ENCODE data around the gene POMGNT2.
A peak's percentile ranks its signal among the peaks of the same experiment; 100 is the strongest.
"Not testable (repeated sequence)": the region's sequence is repeated elsewhere in the genome, so short reads cannot be mapped to it uniquely, and the experiment has no call there.

The POMGNT2 gene

DNA sequence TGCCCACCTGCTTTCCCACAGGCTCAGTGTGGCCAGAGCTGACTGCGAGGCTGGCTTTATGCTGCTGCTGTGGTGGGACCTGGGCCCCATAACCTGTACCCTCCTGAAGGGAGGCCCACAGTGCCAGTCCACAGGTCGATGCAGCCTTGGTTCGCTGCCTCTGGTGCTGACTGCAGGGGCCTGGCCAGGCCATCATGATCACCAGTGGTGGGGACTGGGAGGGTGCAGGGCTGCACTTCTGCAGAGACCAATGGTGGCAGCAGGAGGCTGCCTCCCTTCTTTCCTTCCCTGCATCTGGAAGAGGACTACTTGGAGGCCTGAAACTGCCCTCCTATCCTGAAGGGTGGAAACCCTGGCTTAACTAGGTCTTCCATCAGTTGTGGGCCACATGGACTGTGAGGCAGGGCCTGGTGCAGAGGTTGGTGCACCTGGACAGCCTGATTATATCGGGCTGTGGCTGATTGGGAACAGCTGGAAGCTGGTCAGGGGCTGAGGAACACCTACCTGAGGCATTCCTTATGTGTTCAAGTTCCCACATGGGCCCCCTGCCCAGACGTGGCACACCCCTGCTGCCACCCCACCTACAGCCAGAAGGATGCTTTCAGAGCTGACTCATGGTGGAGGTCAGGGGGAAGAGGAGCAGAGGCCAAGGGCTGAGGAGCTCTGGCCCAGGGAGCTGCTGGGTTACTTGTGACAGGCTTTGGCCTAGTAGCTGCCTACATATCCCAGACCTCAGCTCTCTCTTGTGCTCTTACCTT, 29.8 kb downstream of the POMGNT2 start:
- DNase-seq: no peak

DNA sequence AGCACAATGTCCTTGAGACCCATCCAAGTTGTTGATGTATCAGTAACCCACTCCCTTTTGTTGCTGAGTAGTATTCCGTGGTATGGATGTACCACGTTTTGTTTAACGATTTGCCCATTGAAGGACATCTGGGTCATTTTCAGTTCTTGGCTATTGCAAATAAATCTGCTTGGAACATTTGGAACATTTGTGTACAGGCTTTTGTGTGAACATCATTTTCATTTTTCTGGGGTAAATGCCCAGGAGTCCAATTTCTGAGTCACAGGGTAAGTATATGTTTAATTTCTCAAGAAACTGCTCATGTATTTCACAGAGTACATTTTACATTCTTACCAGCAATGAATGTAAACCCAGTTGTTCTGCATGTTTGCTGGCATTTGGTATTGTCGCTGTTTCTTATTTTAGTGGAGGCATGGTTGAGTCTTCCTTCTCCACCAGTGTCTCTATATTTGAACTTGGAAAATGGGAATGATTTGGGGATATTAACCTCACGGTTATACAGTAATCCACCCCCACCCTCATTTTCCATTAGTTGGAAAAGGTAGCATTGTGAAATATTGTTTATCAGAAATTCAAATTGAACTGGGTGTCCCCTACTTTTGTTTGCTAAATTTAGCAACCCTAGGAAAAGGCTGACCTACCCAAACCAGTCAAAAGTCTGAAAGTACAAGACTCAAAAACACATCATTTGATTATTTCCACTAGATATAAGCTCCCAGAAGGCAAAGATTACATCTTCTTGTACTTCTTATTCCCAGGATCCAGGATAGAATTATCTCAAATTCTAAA, 30.8 kb downstream of the POMGNT2 start:
- DNase-seq: no peak

DNA sequence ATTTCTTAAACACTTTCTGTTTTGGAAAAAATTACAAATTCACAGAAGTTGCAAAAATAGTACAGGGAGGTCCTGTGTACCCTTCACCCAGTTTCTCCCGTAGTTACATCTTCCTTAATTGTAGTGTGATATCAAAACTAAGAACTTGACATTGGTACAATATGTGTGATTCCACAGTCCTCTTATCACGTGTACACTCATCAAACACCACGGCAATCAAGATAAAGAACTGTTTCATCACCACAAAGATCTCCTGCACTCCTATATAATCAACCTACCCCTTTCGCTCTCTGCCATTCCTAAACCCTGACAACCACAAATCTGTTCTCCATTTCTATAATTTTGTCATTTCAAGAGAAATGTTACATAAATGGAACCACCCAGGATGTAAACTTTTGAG, 31.4 kb downstream of the POMGNT2 start:
- DNase-seq: no peak

DNA sequence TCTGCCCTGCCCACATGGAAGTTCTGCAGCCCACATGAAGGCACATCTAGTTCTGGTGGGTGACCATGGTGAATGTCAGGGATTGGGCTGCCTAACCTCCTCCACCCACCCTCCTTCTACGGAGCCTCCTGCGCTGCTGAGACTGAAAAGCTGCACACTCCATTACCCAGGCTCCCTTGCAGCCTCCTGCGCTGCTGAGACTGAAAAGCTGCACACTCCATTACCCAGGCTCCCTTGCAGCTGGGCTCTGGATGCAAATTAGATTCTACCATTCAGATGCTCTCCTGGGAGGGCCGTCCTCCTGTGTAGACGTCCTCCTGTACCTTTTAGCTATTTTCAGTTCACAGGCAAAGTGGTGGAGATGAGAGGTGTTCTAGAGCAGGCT, 32.1 kb downstream of the POMGNT2 start:
- no peak for DNase-seq

DNA sequence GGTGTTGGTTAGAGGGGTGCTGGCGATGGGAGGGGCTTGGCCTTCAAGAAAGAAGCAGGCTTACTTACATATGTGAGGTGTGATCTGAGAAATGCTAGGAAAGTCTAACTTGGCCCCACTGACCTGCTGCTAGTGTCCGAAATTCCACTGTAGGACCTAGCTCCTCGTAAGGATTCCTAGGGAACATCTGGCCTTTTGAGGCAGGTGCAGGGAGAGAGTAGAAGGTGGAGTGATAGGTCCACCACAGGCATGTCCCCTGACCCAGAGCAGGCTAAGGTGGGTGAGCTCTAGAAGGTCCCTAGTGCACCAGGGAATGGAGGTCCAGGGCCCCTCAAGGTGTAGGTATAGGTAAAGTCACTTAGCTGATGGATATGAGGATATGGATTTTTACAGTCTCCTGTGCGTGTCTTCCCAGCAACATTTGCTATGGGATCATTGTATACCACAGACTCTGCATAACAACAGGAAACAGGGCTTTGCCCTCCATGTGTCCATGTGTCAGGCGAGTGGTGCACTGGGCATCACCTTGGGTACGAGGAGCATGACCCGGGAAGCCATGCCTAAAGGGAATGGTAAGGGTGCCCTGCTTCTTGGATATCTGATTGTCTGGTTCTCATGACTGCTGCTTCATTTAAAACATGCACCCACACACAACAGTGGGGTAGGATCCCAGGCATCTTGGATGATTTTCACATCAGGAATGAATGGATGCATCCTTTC, 32.6 kb downstream of the POMGNT2 start:
- DNase-seq: no peak

DNA sequence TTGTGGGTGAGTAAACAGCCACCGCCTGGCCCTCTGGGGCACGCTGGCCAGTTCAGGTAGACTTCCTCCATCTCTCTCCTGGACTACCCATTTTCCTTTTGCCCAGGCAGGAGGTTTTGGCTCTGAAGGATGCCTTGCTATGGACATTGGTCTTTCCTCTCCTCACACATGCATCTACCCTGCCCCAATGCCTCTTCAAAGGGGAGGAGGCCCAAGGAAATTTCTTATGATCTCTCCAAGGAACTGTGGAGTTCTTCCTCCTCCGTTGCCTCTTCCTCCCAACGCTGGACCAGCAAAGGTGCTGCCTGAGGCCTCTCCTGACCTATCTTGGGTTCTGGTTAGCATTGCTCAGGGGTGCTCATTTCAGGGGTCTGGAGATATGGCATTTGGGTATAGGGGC, 33.5 kb downstream of the POMGNT2 start:
- no peak for DNase-seq

DNA sequence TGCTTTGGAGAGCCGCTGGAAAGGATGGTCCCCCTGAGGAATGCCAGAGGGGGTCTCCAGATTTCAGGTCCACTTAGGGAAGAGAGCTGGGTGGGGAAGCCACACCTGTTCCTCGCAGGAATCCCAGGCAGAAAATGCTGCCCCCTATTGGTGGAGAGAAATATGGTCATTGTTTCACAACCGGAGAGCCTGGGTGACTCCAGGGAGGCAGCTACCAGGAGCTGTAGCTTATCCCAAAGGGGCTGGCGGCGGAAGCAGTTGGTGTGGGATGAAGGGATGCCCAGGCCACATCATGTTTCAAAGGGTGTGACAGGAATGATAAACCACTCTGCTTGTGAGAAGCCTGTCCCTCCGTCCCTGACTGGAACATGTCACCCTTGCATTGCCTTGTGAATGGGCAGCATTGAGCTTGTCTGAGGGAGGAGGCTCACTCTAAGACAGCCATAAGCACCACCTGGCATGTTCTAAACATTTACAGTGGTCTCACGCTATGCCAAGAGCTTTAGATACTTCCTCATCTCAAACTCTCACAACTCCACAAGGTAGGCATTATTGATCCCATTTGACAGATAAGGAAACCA, 34.5 kb downstream of the POMGNT2 start:
- peak in 1 of 2 experiments; percentile 7 for DNase-seq

DNA sequence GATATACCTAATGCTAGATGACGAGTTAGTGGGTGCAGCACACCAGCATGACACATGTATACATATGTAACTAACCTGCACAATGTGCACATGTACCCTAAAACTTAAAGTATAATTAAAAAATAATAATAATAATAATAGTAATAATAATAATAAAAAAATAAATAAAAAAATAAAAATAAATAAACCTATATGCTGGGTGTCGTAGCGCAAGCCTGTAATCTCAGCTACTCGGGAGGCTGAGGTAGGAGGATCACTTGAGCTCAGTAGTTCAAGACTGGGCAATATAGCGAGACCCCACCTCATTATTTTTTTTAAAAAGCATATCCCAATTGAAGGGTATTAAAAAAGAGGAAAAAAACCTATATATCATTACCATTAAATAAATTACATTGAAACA, 35.2 kb downstream of the POMGNT2 start:
- DNase-seq: not testable (repeated sequence)

DNA sequence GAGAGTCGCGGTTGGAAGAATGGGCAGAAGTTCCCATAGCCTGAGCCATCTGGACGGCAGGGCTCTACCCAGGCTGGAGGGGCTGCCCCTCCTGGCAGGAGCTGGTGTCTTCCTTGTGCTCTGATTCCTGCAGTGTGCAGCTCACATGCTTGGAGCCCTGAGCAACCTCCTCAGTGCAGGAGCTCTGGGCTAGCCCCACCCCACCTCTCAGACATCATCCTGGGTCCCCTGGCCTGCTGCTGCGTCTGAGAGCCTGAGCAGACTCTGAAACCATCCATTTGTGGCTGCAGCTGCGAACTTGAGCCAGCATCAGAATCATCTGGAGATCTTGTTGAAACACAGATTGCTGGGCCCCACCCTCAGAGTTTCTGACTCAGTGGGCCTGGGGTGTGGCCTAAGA, 42.8 kb downstream of the POMGNT2 start:
- no peak for DNase-seq

DNA sequence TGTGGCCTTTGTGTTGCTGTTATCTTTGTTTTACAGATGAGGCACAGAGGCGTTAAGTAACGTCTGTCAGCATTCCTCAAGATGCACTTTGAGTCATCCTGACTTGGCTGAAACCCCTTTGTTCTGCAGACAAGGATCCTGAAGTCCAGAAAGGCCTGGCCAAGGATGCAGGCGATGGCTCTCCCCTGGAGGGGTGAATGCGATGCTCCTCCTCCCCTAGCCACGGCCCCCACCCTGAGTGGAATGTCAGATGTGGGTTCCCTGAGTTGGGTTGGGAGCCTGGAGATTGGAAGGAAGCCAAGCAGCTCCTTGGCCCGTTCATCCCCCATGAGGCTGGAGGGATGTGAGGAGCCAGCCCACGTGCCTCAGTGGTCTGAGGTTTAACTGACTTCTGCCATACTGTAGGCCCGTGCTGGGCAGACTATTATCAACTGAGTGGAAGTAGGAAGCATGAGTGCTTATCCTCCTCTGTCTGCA, 43.3 kb downstream of the POMGNT2 start:
- DNase-seq: no peak

DNA sequence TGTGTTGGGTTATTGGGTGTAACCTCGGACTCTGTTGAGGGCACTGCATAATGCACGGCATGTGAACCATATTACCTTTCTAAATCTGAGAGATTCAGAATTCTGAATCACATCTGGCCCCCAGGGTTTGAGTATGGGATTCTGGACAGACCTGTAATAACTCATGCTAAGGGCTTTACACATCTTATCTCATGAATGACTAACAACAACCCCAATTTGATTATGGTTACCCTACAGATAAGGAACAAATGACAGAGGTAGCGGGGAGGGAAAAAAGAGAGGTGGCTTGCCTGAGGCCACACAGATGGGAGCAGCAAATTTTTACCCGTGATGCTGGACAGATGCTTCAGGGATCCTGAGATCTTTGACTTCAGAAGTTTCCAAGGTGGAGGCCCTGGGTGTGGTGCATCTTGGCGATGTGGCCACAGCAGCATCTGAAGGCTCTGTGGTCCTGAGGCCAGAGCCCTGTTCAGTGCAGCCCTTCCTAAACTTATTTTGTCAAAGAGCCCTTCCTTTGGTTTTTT, 43.8 kb downstream of the POMGNT2 start:
- no peak for DNase-seq

DNA sequence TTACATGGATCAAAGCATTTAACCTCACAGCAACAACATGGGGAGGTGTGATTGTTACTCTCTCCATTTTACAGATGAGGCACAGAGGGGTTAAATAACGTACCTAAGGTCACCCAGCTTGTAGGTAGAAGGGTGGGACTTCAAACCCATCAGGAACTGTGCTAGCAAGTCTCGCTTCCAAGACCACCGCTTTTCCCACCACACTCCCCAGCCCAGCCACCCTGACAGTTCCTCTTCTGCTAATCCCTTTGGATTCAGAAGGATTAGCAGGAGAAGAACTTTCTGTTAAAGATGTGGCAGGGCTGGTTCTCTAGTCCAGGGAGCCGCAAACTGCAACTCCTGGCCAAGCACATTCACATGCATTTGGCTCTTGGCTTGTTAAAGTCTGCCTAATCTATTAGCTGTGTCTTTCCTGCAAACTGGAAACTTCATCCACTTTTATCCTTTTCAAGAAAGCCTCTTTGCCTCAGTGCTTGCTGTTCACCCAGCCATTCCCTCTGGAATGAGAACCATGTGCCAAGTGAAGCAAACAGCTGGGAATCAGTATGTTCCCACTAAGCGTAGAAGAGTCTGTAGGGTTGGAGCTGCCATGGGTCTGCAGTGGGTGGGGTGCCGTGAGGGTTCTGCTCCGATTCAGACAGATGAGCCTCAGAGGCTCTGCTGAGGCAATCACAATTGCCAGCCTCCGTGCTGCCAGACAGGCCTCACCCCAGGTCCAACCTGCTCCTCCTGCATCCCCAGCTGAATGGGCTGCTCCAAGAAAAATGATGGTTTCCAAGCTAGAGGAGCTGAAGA, 44.6 kb downstream of the POMGNT2 start:
- no peak for DNase-seq

DNA sequence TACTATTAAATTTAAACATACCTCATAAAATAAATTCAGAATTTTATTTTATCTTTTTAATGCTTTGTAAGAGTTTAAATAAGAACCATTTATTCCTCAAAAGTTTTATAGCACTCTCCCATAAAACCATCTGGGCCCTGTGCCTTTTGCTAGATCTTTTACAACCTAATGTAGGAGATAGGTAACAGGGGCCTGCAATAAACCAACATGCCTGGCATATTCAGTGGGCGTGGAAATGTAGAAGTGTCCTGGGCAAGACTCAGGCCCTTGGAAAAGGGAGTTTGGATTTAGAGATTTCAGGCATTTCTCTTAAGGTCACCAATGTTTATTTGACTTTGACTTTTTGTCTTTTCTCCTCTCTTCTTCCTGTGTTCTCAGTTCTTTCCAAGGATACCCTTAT, 46.4 kb downstream of the POMGNT2 start:
- DNase-seq: no peak

DNA sequence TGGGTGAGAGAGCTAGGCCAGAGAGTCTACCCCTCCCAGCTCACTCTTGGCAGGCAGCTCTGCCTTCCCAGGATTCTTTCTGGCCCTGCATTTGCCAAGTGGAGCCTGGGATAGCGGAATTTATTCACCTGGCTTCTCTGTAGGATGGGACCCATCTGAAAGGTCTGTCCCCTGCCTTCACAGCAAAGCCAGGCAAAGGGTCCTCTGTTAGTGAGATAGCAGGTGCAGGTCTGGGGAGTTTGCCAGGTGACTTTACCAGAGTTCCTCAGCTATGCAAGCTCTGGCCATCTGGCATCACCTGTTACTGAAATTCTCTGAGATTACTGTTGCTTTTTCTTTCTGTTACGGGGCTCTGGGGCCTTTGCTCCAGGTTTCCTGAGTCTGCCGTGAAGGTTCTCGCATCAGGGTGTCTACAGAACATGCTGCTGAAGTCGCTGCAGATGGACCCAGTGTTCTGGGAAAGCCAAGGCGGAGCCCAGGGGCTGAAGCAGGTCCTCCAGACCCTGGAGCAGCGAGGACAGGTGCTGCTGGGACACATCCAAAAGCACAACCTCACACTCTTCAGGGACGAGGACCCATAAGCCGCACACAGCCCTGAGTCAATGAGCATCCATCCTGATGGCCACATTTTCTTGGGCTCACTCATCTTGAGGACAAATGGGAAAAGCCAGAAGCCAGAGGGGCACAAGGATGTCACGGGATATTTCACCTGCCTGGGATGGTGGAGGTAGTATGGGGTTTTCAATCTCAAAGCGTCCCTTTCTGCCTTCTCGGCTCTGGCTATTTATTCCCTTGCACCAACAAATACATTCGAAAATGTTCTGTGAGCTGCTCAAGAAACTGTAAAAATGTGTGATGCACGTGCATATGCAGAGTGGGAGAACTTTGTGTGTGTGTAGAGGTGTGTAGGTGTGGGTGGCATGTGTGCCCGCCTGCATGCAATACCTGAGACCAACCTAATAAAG, 49.8 kb downstream of the POMGNT2 start:
- DNase-seq: no peak

DNA sequence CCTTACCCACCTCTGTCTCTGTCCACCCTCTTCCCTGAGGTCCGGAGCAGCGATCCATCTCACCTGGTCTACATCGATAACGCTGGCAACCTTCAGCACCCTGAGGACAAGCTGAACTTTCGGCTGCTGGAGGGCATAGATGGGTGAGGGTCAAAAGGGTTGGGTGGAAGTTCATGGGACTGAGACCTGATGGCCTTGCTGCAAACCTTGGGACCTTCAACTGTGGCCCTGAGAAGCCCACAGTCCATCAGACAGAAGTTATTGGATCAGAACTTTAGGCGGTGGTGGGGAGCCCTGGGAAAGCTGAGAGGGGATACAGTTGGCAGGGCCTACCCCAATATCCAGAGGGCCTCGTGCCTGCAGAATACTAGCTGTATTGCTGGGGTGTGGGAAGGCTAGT, 50.5 kb downstream of the POMGNT2 start:
- no peak for DNase-seq

DNA sequence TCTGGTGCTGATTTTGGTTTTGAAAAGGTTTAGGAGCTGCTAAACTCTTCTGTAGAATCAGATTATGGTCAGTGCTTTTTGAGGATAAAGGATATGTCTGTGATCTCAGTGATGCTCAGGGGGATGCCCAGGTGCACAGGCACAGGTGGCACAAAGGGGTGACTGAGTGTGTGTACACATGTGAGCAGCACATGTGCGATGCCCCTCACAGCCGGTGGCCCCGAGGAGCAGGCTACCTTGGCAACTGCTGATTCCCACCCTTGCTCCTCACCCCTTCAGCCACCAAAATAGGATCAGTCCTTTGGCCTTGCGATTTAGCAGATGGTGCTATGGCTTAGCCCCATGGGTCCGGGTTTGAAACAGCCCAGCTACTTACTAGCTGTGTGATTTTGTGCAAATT, 51.1 kb downstream of the POMGNT2 start:
- DNase-seq: no peak

DNA sequence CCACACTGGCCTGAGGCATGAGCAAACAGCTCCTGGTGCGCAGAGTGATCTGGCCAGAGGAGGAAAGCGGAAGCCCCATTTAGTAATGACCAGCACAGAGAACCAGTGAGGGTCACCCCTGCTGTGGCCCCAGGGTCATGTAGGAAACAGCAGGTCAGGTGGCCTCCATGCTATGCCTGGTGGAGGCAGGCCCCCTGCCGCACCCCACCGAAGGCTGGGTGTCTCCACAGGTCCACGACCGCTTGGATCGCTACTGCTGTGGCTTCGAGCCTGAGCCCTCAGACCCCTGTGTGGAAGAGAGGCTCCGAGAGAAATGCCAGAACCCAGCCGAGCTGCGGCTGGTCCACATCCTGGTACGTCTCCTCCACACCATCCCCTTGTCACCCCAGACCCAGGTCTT, 52.6 kb downstream of the POMGNT2 start:
- DNase-seq: no peak

DNA sequence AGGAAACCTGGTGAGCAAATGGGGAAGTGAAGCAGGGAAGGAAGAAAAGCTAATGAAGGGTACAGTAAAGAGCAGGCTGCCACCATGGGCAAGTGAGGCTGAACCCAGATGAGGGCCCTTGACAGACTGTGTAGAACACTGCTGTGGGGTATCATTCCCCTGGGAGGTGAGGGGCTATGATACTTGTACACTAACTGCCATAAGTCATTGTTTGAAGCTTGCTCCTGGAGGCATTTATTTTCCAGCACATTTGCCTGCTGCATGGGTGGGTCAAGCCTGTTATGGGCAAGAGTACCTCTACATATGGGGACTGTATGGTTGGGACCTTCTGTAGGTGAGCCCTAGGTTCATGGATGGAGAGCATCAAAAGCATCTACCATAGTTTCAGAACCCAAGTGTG, 57.4 kb downstream of the POMGNT2 start:
- no peak for DNase-seq

DNA sequence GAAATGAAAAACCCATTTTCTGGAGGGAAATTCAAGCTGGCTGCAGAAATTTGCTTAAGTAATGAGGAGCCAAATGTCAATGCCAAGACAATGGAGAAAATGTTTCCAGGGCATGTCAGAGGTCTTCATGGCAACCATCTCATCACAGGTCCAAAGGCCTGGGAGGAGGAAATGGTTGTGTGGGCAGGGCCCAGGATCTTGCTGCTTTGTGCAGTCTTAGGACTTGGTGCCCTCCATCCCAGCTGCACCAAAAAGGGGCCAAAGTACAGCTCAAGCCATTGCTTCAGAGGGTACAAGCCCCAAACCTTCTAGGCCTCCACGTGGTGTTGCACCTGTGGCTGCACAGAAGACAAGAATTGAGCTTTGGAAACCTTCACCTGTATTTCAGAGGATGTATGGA, 59.3 kb downstream of the POMGNT2 start:
- no peak for DNase-seq

DNA sequence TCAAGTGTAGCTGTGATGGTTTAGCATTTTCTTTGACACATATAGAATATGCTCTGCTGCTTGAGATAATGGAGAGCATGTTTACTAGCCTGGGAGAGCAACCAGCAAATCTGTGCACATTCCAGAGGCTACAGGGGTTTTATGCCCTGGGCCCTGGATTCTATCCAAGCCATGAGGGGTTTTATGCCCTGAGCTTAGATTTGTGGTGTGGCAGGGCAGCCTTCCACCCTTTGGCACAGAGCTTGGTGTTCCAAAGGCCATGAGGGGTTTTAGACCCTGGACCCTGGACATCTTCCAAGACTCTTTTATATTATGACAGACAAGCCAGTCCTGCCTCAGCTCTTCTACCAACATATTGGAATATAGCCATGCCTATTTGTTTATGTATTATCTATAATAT, 60.8 kb downstream of the POMGNT2 start:
- DNase-seq: not testable (repeated sequence)

DNA sequence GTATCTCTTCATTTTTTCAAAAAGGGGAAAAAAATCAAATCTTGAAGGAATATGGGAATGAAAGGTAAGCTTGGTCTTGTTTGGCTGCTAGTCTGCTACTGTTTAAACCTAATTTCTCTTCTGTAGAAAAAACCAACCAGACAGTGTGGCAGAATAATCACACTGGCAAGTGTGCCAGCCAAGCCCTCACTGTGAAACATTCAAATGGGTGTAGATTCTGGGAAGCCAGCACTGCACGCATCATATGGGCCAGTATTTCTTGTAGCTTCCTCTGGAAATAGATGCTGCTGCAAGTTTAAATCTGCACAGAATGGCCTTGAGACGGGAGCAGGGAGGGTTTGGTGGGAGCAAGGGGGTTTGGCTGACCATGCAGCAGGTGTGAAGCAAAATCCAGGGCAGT, 62.1 kb downstream of the POMGNT2 start:
- DNase-seq: no peak
